GM10266 (cell line): Measurements from ENCODE around the gene TTC23.

Source experiments
- DNase-seq: peaks from one replicate; pipeline ENCODE4 v3.0.0; 2012; ENCODE audit errors: extremely low spot score
- CTCF ChIP-seq: IDR thresholded peaks from 2 replicates; pipeline ENCODE4 v1.5.1; 2012; ENCODE audit warnings: mild to moderate bottlenecking, low read depth; ENCODE audit not compliant: control insufficient read depth, insufficient read depth; ENCODE audit errors: missing control alignments

Gene TTC23

GRCh38 chr15:99232740-99233139, 16.6 kb downstream of the TTC23 start:
- DNase-seq: no peak
- no peak for TF ChIP-seq CTCF

- TF ChIP-seq CTCF: no peak
These were observed 18.5 kb downstream of the TTC23 start for GRCh38 chr15:99230867-99231266.

GRCh38 chr15:99228120-99228770, 21.1 kb downstream of the TTC23 start:
- DNase-seq: no peak

More at GRCh38 chr15:99230867-99231266, 18.5 kb downstream of the TTC23 start:
- no peak for DNase-seq

GRCh38 chr15:99226802-99227201, 22.6 kb downstream of the TTC23 start:
- no peak for TF ChIP-seq CTCF
- DNase-seq: no peak

More at GRCh38 chr15:99228120-99228770, 21.1 kb downstream of the TTC23 start:
- no peak for TF ChIP-seq CTCF

DNA sequence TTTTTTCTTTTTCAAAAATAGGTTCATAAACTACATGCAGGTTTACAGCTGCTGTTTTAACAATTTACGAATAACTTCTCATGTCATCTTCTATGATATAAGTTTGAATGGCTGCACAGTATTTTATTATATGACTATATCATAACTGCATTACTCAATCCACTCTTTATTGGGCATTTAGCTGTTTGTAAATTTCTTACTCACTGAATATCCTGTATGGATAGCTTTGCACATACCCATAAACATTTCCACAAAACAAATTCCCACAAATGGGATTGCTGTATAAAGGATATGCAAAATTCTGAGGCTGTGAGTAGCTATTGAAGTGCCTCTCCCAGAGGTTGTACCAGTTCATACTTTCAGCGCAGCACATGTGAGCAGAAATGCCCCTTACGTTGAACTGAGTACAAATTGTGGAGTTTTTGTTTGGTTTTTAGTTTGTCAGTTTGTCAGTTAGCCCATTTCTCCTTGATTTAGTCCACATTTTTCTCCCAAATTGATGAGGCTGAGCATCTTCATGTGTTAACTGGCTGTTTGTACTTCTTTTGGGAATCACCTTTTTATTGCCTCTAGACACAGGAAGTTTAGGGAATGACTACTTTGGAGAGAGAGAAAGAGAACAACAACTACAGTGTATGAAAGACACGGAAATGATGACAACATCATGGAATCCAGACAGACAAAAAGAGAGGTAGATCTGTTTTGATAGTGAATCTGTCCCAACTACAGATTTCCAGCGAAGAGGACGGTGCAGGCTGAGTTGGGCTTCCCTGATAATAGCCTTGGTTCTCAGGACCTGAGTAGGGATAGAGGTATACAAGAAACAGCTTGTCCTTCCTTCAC, 24.8 kb downstream of the TTC23 start:
- no peak for TF ChIP-seq CTCF
- DNase-seq: no peak

- peak; percentile 80 for TF ChIP-seq CTCF
- peak; percentile 61 for DNase-seq
These were observed 36.1 kb downstream of the TTC23 start for GRCh38 chr15:99213187-99213811.
